Kidney (tissue), 14 donors: ENCODE measurements around the gene SNX14. TPM values are rescaled to one million over a fixed set of nuclear protein-coding genes. Genes with fewer than 3 reads are reported as not detected.

Experiments used
- DNase-seq, 5 donors: peaks; one replicate each; pipeline ENCODE4 v3.0.0-alpha.2; 2013 to 2020
- FAIRE-seq: peaks from 2 replicates; lab custom pipeline; 2012; peaks lifted over from hg19 to GRCh38; lab: Jason Lieb, UNC
- H3K27ac ChIP-seq, 2 donors: one replicate each; pipeline ENCODE4 v1.7.0; 2013; ENCODE audit warnings: low read depth in 2 of 2, low read length in 2 of 2, inconsistent platforms in 1 of 2
- H3K27me3 ChIP-seq: one replicate; pipeline ENCODE4 v1.7.1; 2013; ENCODE audit warnings: low read length, inconsistent platforms; ENCODE audit not compliant: control insufficient read depth, insufficient read depth
- H3K36me3 ChIP-seq, 3 donors: one replicate each; pipeline versions ENCODE4 v1.7.0 to v1.7.1; 2013; ENCODE audit warnings: low read length in 3 of 3, control low read depth in 1 of 3, inconsistent platforms in 1 of 3; ENCODE audit not compliant: insufficient read depth in 3 of 3, control insufficient read depth in 2 of 3
- H3K4me1 ChIP-seq, 3 donors: one replicate each; pipeline versions ENCODE4 v1.7.0 to v1.7.1; 2013; ENCODE audit warnings: low read length in 3 of 3, inconsistent platforms in 1 of 3, low read depth in 1 of 3; ENCODE audit not compliant: control insufficient read depth in 2 of 3, insufficient read depth in 2 of 3
- H3K4me3 ChIP-seq, 3 donors: one replicate each; pipeline versions ENCODE4 v1.7.0 to v1.8.1; 2013; ENCODE audit warnings: low read length in 3 of 3, control low read depth in 1 of 3, inconsistent platforms in 1 of 3
- H3K9ac ChIP-seq, 3 donors: one replicate each; pipeline versions ENCODE4 v1.7.0 to v1.7.1; 2013; ENCODE audit warnings: low read length in 3 of 3, control low read depth in 1 of 3, inconsistent platforms in 1 of 3
- H3K9me3 ChIP-seq, 3 donors: one replicate each; pipeline versions ENCODE4 v1.7.0 to v1.7.1; 2013; ENCODE audit warnings: low read length in 3 of 3, control low read depth in 1 of 3, inconsistent platforms in 1 of 3; ENCODE audit not compliant: control insufficient read depth in 2 of 3, insufficient read depth in 1 of 3
- intact Hi-C: fragments of 100-400 bp; cut with DNase I; formaldehyde crosslinking; loops from one replicate; pipeline ENCODE4 v1.11.1; 2022
- polyA plus RNA-seq: library from polyadenylated mRNA; stranded (reverse); fragments of 350-450 nt; fragmentation: Illumina TruSeq; extraction: RNeasy Lipid Tissue Mini Kit (QIAGEN cat#74804); gene quantifications from one replicate; pipeline ENCODE4 v1.2.3, GENCODE V29; 2014; ENCODE audit warnings: low read depth, low replicate concordance; ENCODE audit not compliant: insufficient read depth
- total RNA-seq: library from RNA; stranded (reverse); fragmentation: NEBNext Ultra II Directional; extraction: Animal tissue kit (Norgen Biotek cat#: 25700); gene quantifications from one replicate; pipeline ENCODE4 v1.2.1, GENCODE V29; 2021
- TF ChIP-seq, protein P1 (sequence below): IDR thresholded peaks from 3 replicates; pipeline ENCODE4 v1.5.1; 2012; ENCODE audit warnings: mild to moderate bottlenecking, moderate library complexity, borderline replicate concordance; ENCODE audit not compliant: insufficient read depth; ENCODE audit errors: extremely low read depth
- donor health status: control.
- donor health status: control.
- donor health status: control.
- donor health status: control.
- donor health status: control.
- donor health status: DM: yes; HTN: yes; CAD: no.
- donor health status: Normal renal cell carcinoma (clear cell type).

The SNX14 gene
- total and polyA plus RNA-seq, 2 donors from 2014 or later: 100 to 125 TPM

GRCh38 chr6:85552652-85553051 lies 41.0 kb downstream of the SNX14 start:
- DNase-seq (no peak), FAIRE-seq (no peak)

DNA sequence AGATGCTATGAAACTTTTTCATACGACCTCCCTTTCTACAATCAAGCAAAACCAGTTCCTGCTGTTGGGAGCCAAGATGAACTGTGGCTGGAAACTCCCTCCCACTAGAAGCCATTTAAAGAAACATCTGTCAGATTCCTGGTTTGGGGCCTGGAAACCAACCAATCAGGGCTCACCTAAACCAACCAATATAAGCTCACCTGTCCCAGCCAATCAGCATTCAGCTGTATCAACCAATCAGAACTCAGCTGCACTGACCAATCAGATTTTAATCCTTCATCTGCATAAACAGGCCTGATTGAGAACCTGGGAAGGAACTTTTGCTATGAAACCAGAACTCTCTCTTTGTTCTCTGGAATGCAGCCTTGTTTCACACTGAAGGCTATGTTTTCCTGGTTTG lies 42.4 kb downstream of the SNX14 start:
- no peak for DNase-seq
- H3K9me3 ChIP-seq: no peaks in the 10 kb centered on the region
- no peak for FAIRE-seq
- TF ChIP-seq, protein P1, sequence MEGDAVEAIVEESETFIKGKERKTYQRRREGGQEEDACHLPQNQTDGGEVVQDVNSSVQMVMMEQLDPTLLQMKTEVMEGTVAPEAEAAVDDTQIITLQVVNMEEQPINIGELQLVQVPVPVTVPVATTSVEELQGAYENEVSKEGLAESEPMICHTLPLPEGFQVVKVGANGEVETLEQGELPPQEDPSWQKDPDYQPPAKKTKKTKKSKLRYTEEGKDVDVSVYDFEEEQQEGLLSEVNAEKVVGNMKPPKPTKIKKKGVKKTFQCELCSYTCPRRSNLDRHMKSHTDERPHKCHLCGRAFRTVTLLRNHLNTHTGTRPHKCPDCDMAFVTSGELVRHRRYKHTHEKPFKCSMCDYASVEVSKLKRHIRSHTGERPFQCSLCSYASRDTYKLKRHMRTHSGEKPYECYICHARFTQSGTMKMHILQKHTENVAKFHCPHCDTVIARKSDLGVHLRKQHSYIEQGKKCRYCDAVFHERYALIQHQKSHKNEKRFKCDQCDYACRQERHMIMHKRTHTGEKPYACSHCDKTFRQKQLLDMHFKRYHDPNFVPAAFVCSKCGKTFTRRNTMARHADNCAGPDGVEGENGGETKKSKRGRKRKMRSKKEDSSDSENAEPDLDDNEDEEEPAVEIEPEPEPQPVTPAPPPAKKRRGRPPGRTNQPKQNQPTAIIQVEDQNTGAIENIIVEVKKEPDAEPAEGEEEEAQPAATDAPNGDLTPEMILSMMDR: no peak
- H3K27me3 ChIP-seq: no peaks in the 10 kb centered on the region
- intact Hi-C loops: no loop called here
- no peaks in the 10 kb centered on the region for H3K4me1 ChIP-seq
- no peak overlapping the region for H3K4me3 ChIP-seq
- no peak overlapping the region for H3K27ac ChIP-seq
- no peak overlapping the region for H3K9ac ChIP-seq
- peaks cover 0 to 3% (median 0%) of the 10 kb centered on the region in 3 donors for H3K36me3 ChIP-seq

More at GRCh38 chr6:85552652-85553051, 41.0 kb downstream of the SNX14 start:
- H3K27me3 ChIP-seq: no peaks in the 10 kb centered on the region
- no peaks in the 10 kb centered on the region for H3K9me3 ChIP-seq
- no peak overlapping the region for H3K4me3 ChIP-seq
- H3K9ac ChIP-seq: no peak overlapping the region
- no peaks in the 10 kb centered on the region for H3K4me1 ChIP-seq
- peaks cover 0 to 2% (median 0%) of the 10 kb centered on the region in 3 donors for H3K36me3 ChIP-seq
- TF ChIP-seq, protein P1: no peak
- intact Hi-C loops: no loop called here
- no peak overlapping the region for H3K27ac ChIP-seq

DNA sequence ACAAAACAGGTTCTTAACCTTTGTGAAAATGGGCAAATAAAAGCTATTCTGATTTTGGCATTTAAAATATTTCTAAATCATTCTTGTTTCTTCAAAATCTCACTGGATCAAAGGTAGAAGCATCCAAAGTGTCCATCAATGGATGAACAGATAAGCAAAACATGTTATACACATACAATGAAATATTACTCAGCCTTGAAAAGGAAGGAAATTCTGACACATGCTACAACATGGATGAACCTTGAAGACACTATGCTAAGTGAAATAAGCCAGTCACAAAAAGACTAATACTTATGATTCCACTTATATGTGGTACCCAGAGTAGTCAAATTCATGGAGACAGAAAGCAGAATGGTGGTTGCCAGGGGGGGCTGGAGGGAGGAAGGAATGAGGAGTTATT lies 45.9 kb downstream of the SNX14 start:
- no peak overlapping the region for H3K27ac ChIP-seq
- no peak overlapping the region for H3K4me3 ChIP-seq
- intact Hi-C loops: no loop called here
- no peak overlapping the region for H3K9ac ChIP-seq
- FAIRE-seq (no peak), DNase-seq (no peak)
- H3K27me3 ChIP-seq: no peaks in the 10 kb centered on the region
- TF ChIP-seq, protein P1: no peak
- peaks cover 0 to 7% (median 3%) of the 10 kb centered on the region in 3 donors for H3K36me3 ChIP-seq
- H3K9me3 ChIP-seq: no peaks in the 10 kb centered on the region
- no peaks in the 10 kb centered on the region for H3K4me1 ChIP-seq

DNA sequence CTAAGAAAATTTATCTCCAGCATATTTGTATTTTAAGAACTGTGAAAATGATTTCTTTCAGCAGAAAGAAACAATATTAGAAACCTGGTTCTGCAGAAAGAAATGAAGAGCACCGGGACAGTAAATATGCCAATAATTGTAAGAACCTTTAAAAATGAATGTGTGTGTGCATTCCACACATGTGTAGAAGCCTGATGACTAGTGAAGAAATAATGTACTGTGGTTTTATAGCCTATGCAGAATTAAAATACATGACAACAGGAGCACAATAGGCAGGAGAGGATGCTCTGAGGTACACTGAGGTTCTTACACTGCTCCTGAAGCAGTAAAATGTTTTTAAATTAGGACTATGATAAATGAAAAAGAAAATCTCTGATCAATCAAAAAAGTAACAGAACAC lies 48.9 kb downstream of the SNX14 start:
- DNase-seq (no peak), FAIRE-seq (no peak)
- Histone ChIP-seq H3K9ac (no peak overlapping the region), H3K9me3 (no peaks in the 10 kb centered on the region), H3K4me3 (no peak overlapping the region), H3K27ac (no peak overlapping the region), H3K27me3 (no peaks in the 10 kb centered on the region), H3K4me1 (no peaks in the 10 kb centered on the region), H3K36me3 (peaks cover 0 to 9% (median 3%) of the 10 kb centered on the region in 3 donors)
- TF ChIP-seq, protein P1: no peak
- intact Hi-C loops: no loop called here
